Skeletal muscle cell (primary cell): ENCODE results near the gene PIGR.

Source experiments
- DNase-seq: peaks from one replicate; pipeline ENCODE4 v3.0.0-alpha.2; 2010; ENCODE audit warnings: low read depth
- H3K4me3 ChIP-seq: 2 replicates; pipeline ENCODE4 v1.5.1; 2011; ENCODE audit warnings: low read depth, mild to moderate bottlenecking, control low read depth, low read length, moderate library complexity

Gene PIGR

GRCh38 chr1:206913766-206914537 lies 32.3 kb downstream of the PIGR start:
- no peak for DNase-seq
- H3K4me3 ChIP-seq: no peak overlapping the region

DNA sequence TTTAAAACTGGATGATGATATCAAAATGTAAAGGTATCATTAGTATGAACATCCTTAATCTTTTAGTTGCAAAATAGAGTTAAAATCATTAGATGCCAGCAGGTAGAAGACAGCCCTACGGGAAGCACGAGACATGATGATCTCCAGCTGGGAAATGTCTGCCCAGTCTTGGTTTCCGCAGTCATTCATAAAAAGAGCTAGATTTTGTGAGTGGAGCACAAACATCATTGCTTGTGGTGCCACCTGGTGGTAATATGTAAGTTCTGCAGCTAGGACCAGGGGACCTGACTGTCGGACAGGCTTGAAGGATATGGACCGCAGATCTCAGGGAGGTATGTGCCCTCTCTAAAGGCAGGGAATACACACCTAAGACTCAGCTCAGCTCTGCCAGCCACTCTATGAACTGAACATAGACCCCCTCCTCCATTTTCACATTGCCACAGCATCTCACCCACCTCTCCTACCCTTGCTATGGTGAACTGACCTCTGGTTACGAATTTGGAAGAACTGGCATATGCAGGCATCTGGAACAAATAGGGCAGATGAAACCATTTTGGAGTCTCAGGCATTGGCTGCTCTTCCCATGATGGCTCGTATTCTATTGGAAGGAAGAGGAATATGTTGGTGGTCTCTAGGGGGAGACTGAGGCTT lies 33.7 kb downstream of the PIGR start:
- no peak for DNase-seq
- no peak overlapping the region for H3K4me3 ChIP-seq

- no peak overlapping the region for H3K4me3 ChIP-seq
- DNase-seq: no peak
Observed at GRCh38 chr1:206911064-206911663, 35.1 kb downstream of the PIGR start.

GRCh38 chr1:206909883-206910318 lies 36.4 kb downstream of the PIGR start:
- H3K4me3 ChIP-seq: peak overlapping the region; percentile 56
- no peak for DNase-seq

DNA sequence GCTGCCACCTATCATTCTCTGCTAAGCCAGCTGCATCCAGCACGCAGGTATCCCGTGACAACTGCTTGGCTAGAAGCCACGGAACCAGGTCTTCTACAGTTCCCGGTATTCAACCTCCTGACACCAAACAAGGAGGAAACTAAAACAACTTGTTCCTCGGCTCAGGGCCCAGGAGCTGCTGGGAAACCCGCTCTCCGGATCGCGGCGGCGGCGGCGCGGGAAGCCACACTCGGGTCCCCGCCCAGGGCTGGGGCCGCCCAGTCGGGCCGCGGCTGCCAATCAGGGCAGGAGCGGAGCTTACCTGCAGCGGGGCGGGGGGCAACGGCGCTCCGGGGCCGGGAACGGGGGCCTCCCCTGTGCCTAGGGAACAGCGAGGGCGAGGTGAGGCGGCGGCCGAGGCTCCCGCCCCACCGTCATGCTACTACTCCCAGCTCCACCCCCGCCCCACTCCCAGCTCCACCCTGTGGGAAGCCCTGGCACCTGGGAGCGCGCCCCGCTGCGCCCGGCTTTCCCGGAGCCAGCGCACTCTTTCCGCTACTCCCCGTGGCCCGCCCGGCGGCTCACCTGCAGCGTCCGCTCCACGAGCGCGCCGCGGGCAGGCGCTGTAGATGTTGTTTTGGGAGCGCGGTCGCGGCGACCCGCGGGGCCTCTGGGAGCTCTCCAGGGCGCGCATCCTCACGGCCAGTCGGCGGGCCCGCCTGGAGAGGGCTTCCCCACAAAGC lies 36.9 kb downstream of the PIGR start:
- H3K4me3 ChIP-seq: peak overlapping the region; percentile 56
- DNase-seq: no peak

DNA sequence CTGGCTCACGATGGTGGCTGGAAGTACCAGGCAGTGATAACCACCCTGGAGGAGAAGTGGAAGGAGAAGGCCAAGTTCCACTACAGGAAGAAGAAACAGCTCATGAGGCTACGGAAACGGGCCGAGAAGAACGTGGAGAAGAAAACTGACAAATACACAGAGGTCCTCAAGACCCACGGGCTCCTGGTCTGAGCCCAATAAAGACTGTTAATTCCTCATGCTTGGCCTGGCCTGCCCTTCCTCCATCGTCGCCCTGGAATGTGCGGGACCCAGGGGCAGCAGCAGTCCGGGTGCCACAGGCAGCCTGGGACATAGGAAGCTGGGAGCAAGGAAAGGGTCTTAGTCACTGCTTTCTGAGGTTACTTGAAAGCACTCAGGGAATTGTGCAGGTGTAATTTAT lies 38.2 kb downstream of the PIGR start:
- no peak overlapping the region for H3K4me3 ChIP-seq
- no peak for DNase-seq

DNA sequence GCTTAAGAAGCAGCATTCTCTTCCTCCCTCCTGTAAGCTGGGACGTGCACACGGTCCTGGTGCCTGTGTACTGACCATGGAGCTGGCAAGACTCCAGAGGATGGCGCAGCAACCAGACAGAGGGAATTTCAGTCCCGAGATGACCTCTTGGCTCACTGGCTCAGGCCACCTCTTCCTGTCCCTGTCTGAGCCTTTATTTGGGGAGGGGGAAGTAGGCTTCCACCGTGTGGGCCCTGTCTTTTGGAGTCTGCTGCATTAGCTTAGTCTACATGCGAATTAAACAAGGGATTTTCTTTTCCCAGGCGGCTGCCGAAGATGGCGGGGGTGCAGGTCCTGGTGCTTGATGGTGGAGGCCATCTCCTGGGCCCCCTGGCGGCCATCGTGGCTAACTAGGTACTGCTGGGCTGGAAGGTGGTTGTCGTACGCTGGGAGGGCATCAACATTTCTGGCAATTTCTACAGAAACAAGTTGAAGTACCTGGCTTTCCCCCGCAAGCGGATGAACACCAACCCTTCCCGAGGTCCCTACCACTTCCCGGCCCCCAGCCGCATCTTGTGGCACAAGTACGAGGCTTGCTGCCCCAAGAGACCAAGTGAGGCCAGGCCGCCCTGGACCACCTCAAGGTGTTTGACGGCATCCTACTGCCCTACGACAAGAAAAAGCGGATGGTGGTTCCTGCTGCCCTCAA lies 38.8 kb downstream of the PIGR start:
- no peak overlapping the region for H3K4me3 ChIP-seq
- no peak for DNase-seq

DNA sequence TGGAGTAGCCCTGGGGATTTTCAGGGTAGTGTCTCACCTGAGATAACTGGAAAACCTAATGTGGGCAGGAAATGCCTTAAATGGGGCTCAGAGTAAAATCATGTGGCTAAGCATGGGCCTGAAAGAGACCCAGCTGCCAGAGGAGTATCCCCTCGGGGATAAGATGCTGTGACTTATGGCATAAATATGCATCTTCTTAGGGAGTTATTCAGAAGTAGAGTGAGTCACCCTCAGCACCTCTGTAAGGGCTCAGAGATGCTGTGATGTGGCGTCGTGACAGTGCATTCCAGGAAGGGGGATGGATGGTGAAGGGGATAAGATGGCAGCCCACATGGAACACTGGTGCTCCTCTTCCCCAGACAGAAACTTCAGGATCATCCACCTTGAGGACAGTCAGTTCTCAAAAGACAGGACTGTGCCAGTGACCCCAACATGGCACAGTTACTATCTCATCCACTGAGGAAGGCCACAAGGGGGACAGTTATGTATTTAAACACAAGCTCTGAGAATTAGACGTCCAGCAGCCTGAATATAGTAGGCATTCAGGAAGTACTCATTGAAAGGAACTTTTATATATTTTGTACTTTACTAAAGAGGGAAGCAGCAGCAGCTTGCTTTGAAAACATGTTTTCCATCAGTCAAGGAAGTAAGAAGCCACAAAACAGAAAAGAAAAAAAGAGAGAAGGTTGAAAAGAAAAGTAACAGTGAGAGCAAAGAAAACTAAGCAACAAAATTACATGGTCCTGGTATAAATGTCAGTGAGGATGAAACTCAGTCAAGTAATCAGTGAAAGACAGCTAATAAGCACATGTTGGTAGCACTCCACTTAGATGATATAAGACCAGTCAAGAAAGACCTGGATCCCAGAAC lies 40.7 kb downstream of the PIGR start:
- DNase-seq: peak; percentile 75
- H3K4me3 ChIP-seq: no peak overlapping the region

DNA sequence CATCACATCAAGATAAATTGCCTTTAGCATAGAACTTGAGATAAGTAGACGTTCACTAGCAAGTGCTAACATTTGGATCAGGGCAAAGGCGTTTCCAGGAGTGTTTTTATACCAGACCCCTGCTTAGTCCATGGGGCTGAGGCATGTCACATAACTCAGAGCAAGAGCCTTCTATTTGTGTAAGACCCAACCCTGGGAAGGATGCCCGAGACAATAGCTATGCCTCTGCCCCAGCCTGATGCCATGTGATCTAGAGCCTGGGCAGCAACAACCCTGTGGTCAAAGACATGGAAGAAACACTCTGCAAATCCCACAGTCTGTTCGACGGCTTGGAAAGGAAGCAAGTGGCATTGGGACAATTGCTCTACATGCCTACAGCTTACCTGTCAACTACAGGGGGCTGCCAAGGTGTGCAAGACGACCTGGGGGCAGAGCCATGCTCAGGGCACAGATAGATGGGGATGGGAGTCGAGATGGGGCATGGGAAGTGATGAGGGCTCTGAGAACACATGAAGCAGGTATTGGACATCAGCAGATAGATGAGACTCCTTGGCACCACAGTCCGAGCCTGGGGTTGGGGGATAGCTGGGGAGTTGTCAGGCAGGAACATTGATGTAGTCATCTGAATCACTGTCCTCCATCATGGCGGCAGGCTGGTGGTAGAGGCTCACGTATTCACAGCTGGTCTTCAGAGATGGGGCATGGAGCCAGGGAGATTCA lies 41.7 kb downstream of the PIGR start:
- H3K4me3 ChIP-seq: no peak overlapping the region
- DNase-seq: no peak

DNA sequence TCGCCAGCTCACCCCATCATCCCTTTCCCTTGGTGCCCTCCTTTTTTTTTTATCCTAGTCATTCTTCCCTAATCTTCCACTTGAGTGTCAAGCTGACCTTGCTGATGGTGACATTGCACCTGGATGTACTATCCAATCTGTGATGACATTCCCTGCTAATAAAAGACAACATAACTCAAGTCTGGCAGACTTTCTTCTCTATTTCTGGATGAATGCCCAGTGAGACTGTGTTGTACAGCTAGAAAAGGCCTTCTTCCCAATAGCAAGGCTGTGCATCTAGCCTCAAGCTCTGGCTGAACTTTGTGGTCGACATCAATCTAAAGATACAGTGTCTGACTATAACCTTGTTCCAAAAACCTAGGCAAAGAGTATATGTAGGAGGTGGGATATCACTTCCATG lies 42.6 kb downstream of the PIGR start:
- H3K4me3 ChIP-seq: no peak overlapping the region
- no peak for DNase-seq

DNA sequence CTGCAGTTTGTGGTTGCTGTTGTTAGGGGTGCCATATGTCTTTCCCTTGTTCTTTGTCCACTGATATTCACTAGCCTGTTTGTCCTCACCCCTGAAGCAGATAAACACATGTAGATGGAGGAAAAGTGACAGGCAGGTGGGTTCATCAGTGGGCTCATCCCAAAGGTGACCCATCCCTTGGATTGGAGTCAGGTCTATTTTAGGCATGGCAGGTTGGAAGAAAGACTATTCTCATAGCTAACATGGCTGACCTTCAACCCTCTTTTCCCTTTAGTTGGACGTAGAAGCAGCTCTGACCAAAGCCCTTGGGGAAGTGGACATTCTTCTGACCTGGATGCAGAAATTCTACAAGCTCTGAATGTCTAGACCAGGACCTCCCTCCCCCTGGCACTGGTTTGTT lies 43.6 kb downstream of the PIGR start:
- H3K4me3 ChIP-seq: no peak overlapping the region
- no peak for DNase-seq

DNA sequence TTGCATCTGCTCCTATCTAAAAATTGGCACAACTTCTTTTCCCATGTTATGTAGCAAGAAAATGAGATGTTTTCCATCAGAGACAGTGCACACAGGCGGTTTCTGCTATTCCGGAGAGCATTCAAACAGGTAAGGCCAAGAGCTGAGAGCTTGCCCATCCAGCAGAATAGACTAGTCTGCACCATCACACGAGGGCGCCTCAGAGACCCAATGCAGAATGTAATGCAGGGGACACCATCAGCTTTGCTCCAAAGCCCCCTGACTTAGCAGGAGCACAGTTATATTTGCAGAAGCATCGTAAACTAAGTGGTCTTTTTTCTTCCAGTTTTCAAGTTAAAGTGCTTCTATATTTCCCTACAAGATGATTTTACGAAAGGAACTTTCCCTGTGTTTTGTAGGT lies 44.3 kb downstream of the PIGR start:
- H3K4me3 ChIP-seq: no peak overlapping the region
- DNase-seq: no peak

GRCh38 chr1:206900149-206900548 lies 46.1 kb downstream of the PIGR start:
- H3K4me3 ChIP-seq: no peak overlapping the region
- no peak for DNase-seq

DNA sequence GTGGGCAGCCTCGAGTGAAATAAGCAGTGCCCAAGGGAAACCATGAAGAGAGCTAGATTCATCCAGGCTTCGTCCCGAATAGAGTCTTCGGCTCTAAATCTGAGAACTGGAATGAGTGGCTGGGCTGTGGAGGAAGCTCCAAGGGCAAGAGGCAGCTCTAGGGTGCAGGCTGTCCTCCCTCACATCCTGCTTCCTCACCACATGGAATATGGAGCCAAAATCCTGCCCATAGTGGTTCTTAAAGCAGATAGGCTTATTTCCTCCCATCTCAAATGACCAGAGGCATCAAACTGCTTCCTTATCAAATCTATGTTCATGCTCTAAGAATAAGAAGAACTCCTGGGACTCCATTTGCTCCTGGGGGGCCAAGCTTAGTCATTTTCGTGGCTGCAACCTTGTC lies 46.5 kb downstream of the PIGR start:
- H3K4me3 ChIP-seq: no peak overlapping the region
- DNase-seq: no peak

GRCh38 chr1:206898915-206899431 lies 47.3 kb downstream of the PIGR start:
- H3K4me3 ChIP-seq: no peak overlapping the region
- no peak for DNase-seq

- H3K4me3 ChIP-seq: no peak overlapping the region
Observed at GRCh38 chr1:206898089-206898914, 48.0 kb downstream of the PIGR start.

DNA sequence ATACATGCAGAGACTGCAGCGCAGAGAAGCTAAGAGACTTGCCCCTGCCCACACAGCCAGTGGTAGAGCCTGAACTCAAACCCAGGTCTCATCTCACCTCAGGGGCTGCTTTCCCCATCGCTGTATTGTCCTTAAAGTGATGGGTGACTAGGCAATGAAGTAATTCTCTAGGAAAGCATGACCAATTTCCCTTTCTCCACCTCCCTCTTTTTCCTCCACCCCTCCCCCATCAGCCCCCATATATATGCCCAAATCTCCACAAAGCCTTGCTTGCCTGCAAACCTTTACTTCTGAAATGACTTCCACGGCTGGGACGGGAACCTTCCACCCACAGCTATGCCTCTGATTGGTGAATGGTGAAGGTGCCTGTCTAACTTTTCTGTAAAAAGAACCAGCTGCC lies 49.1 kb downstream of the PIGR start, which contains the start of gene IL24:
TSS of gene IL24 (plus strand) at position 269 of the 400 bp plus-strand sequence. CDS start 390 bp downstream, outside the sequence.
- no peak within 1 kb of the TSS for H3K4me3 ChIP-seq
- no peak for DNase-seq

More at GRCh38 chr1:206898089-206898914, 48.0 kb downstream of the PIGR start:
- DNase-seq: no peak
